Stomach (tissue), 9 donors: Measurements from ENCODE around the gene GRIP1. TPM values are rescaled to one million over a fixed set of nuclear protein-coding genes. Genes with fewer than 3 reads are reported as not detected.

Experiments used
- DNase-seq, 2 donors: peaks; one replicate each; pipeline versions ENCODE4 v3.0.0 to v3.0.0-alpha.2; 2013 to 2019
- H3K27ac ChIP-seq, 5 donors: fragments of 200-600 bp in 4 of 5; sonication (generic) in 4 of 5; one replicate each; pipeline ENCODE4 v1.5.1; 2013 to 2019; ENCODE audit warnings: mild to moderate bottlenecking in 1 of 5, moderate library complexity in 1 of 5
- H3K27me3 ChIP-seq, 3 donors: fragments of 200-600 bp; sonication (generic); one replicate each; pipeline ENCODE4 v1.5.1; 2017 to 2019; ENCODE audit warnings: mixed run types in 1 of 3
- H3K36me3 ChIP-seq, 4 donors: fragments of 200-600 bp; sonication (generic); 1 replicate in 3 of 4; 2 replicates in 1 of 4; pipeline ENCODE4 v1.5.1; 2016 to 2019
- H3K4me1 ChIP-seq, 4 donors: fragments of 200-600 bp; sonication (generic); one replicate each; pipeline ENCODE4 v1.5.1; 2016 to 2019
- H3K4me3 ChIP-seq, 4 donors: fragments of 200-600 bp; sonication (generic) in 3 of 4; one replicate each; pipeline ENCODE4 v1.5.1; 2016 to 2019; ENCODE audit warnings: mild to moderate bottlenecking in 1 of 4
- H3K9me3 ChIP-seq, 4 donors: fragments of 200-600 bp; sonication (generic); one replicate each; pipeline ENCODE4 v1.5.1; 2016 to 2019
- CTCF ChIP-seq, 7 experiments: fragments of 450-650 bp in 4 of 7; fragments of 200-600 bp in 3 of 7; sonication (generic) in 3 of 7; IDR thresholded peaks; one replicate each; pipeline ENCODE4 v1.5.1; 2016 to 2019; ENCODE audit warnings: antibody characterized with exemption in 7 of 7, control low read depth in 2 of 7, mild to moderate bottlenecking in 1 of 7
- EP300 ChIP-seq: sonication (generic); formaldehyde crosslinking; IDR thresholded peaks from one replicate; pipeline ENCODE4 v1.6.1; 2017; ENCODE audit warnings: antibody characterized with exemption
- POLR2A ChIP-seq, 4 donors: fragments of 450-650 bp; IDR thresholded peaks; one replicate each; pipeline ENCODE4 v1.6.1; 2016; ENCODE audit warnings: antibody characterized with exemption in 4 of 4, control low read depth in 2 of 4, mild to moderate bottlenecking in 1 of 4, moderate library complexity in 1 of 4
- POLR2AphosphoS5 ChIP-seq, 3 donors: sonication (generic); formaldehyde crosslinking; IDR thresholded peaks; one replicate each; pipeline ENCODE4 v1.6.1; 2016; ENCODE audit warnings: antibody characterized with exemption in 3 of 3
- WGBS, 5 donors: extraction: QIAGEN DNeasy Blood & Tissue Kit in 3 of 5; methylation state at CpG; one replicate each; pipeline versions ENCODE4 v1.1.5 to v1.1.7; 2013 to 2018; 5-methylcytosine and 5-hydroxymethylcytosine counted together
- intact Hi-C: fragments of 100-400 bp; cut with DNase I; formaldehyde crosslinking; loops from one replicate; pipeline ENCODE4 v1.15.1; 2023; ENCODE audit warnings: low total_unique reads
- polyA plus RNA-seq, 3 donors: library from polyadenylated mRNA; stranded (reverse); fragments of 200-250 nt; gene quantifications; one replicate each; pipeline ENCODE4 v1.2.3, GENCODE V29; 2013
- total RNA-seq, 5 donors: library from RNA; depleted of rRNA; stranded (reverse); fragments of >200 nt; gene quantifications; one replicate each; pipeline versions ENCODE4 v1.1.0 to v1.2.3, GENCODE V29; 2014 to 2016
- donor health status: healthy with polysubstance abuse.
- donor health status: Bipolar disorder and iron deficiency.
- donor health status: healthy.

Gene GRIP1
- total and polyA plus RNA-seq, 8 donors = 0.31 to 8.8 (median 4.4) TPM; not detected in 1

- no peaks in the 10 kb centered on the region for H3K4me1 ChIP-seq
- intact Hi-C loops = no loop called here
- 75 to 85% (median 84%) methylated on average over 4 of the region's 4 CpGs for WGBS, 5 donors
Observed at GRCh38 chr12:66548338-66549049, 130.4 kb downstream of the GRIP1 start.

GRCh38 chr12:66541426-66541825 is 137.4 kb downstream of the GRIP1 start:
- TF ChIP-seq EP300 = no peak
- no peak for TF ChIP-seq CTCF (IDR thresholded peaks at IDR 0.05)
- TF ChIP-seq POLR2A (IDR thresholded peaks at IDR 0.05) = no peak
- no peak for TF ChIP-seq POLR2AphosphoS5 (IDR thresholded peaks at IDR 0.05)
- H3K36me3 ChIP-seq = no peaks in the 10 kb centered on the region
- WGBS, 5 donors = 60 to 86% (median 71%) methylated on average over 1 of the region's 1 CpG
- no peaks in the 10 kb centered on the region for H3K9me3 ChIP-seq
- peaks cover 0 to 9% (median 6%) of the 10 kb centered on the region in 4 donors for H3K4me1 ChIP-seq
- intact Hi-C loops = no loop called here
- DNase-seq = no peak
- no peaks in the 10 kb centered on the region for H3K27me3 ChIP-seq
- no peak overlapping the region for H3K27ac ChIP-seq
- no peak overlapping the region for H3K4me3 ChIP-seq

More at GRCh38 chr12:66548338-66549049, 130.4 kb downstream of the GRIP1 start:
- DNase-seq = no peak
- TF ChIP-seq POLR2A (IDR thresholded peaks at IDR 0.05) (no peak), CTCF (IDR thresholded peaks at IDR 0.05) (no peak), POLR2AphosphoS5 (IDR thresholded peaks at IDR 0.05) (no peak), EP300 (no peak)
- Histone ChIP-seq H3K36me3 (no peaks in the 10 kb centered on the region), H3K27me3 (no peaks in the 10 kb centered on the region), H3K4me3 (no peak overlapping the region), H3K27ac (no peak overlapping the region), H3K9me3 (no peaks in the 10 kb centered on the region)

GRCh38 chr12:66539431-66539830 is 139.4 kb downstream of the GRIP1 start:
- no peaks in the 10 kb centered on the region for H3K27me3 ChIP-seq
- no peak overlapping the region for H3K27ac ChIP-seq
- no peak overlapping the region for H3K4me3 ChIP-seq
- TF ChIP-seq EP300 = no peak
- no peak for TF ChIP-seq POLR2AphosphoS5 (IDR thresholded peaks at IDR 0.05)
- TF ChIP-seq POLR2A (IDR thresholded peaks at IDR 0.05) = no peak
- no peak for TF ChIP-seq CTCF (IDR thresholded peaks at IDR 0.05)
- intact Hi-C loops = no loop called here
- no peaks in the 10 kb centered on the region for H3K9me3 ChIP-seq
- H3K4me1 ChIP-seq = peaks cover 0 to 9% (median 6%) of the 10 kb centered on the region in 4 donors
- no peaks in the 10 kb centered on the region for H3K36me3 ChIP-seq
- DNase-seq = no peak

- Histone ChIP-seq H3K9me3 (no peaks in the 10 kb centered on the region), H3K4me3 (no peak overlapping the region), H3K4me1 (peaks cover 0 to 9% (median 6%) of the 10 kb centered on the region in 4 donors), H3K27ac (no peak overlapping the region), H3K27me3 (no peaks in the 10 kb centered on the region), H3K36me3 (no peaks in the 10 kb centered on the region)
- WGBS, 5 donors = 88 to 100% (median 95%) methylated on average over 4 of the region's 4 CpGs
- TF ChIP-seq CTCF (IDR thresholded peaks at IDR 0.05) (no peak), POLR2AphosphoS5 (IDR thresholded peaks at IDR 0.05) (no peak), EP300 (no peak), POLR2A (IDR thresholded peaks at IDR 0.05) (no peak)
- peak in 1 of 2 donors; percentile 8 for DNase-seq
- intact Hi-C loops = no loop called here
Observed at GRCh38 chr12:66538970-66539369, 139.9 kb downstream of the GRIP1 start.
